ENCODE data around the gene TFF3. TPM values are rescaled to one million over a fixed set of nuclear protein-coding genes. Genes with fewer than 3 reads are reported as not detected.

Gene TFF3
- polyA plus RNA-seq, 2 donors = 2.3 to 8.6 TPM

- 83 to 86% methylated on average over 29 of the region's 29 CpGs for WGBS, 2 donors
- Histone ChIP-seq H3K27ac (ENCODE audit: low read depth in 2 of 2, low read length in 1 of 2) (no peak overlapping the region), H3K9me3 (ENCODE audit: control insufficient read depth in 2 of 2, insufficient read depth in 1 of 2, low read depth in 1 of 2, low read length in 1 of 2) (no peaks in the 10 kb centered on the region), H3K4me1 (ENCODE audit: control insufficient read depth in 2 of 2, insufficient read depth in 2 of 2, low read length in 1 of 2) (peaks cover 0 to 4% of the 10 kb centered on the region in 2 donors), H3K4me3 (ENCODE audit: low read depth in 1 of 2, low read length in 2 of 2) (no peak overlapping the region), H3K36me3 (ENCODE audit: control insufficient read depth in 2 of 2, insufficient read depth in 2 of 2, low read length in 1 of 2) (peaks cover 0 to 2% of the 10 kb centered on the region in 2 donors), H3K27me3 (ENCODE audit: control insufficient read depth in 1 of 2, insufficient read depth in 2 of 2, low read length in 2 of 2) (no peaks in the 10 kb centered on the region)
These were observed 42.1 kb downstream of the TFF3 start for GRCh38 chr21:42272984-42273600.

DNA sequence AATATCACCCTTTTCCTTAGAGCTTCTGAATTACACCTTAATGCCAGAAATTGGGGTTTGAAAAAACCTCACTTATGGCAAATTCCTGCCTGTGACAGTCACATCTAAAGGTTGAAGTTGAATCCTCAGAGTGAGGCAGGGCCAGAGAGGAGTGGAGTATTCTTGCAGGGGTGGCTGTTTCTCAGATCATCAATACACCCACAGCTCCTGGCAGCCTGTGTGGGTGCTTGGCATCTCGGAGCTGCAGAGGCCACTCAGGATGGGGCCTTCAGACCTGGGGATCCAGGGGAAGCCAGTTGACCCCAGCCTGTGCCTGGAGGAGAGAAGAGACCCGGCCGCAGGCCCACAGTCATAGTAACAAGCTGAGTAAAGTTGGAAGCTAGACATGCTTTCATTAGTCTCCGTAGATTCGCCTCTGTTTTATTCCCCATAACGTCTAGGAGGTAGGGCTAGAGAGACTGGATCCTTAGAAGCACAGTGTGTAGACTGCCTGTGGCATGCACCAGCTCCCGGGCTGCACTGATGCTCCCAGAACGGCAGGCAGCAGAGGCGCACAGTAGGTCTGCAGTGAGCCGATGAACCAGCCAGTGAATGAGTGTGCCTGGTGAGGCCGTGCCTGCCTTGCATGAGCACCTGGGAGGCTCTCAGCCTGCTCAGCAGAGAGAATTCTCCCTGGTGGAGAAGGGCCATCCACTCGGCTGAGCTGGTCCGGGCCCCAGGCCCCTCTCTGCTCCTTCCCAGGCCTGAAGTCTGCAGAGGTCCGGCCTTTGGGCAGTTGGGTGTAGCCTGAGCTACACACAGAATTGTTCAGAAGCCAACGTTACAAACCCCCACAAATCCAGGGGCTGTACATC lies 42.9 kb downstream of the TFF3 start:
- Histone ChIP-seq H3K9me3 (ENCODE audit: control insufficient read depth in 2 of 2, insufficient read depth in 1 of 2, low read depth in 1 of 2, low read length in 1 of 2) (no peaks in the 10 kb centered on the region), H3K27ac (ENCODE audit: low read depth in 2 of 2, low read length in 1 of 2) (no peak overlapping the region), H3K27me3 (ENCODE audit: control insufficient read depth in 1 of 2, insufficient read depth in 2 of 2, low read length in 2 of 2) (no peaks in the 10 kb centered on the region), H3K4me3 (ENCODE audit: low read depth in 1 of 2, low read length in 2 of 2) (no peak overlapping the region), H3K36me3 (ENCODE audit: control insufficient read depth in 2 of 2, insufficient read depth in 2 of 2, low read length in 1 of 2) (peaks cover 0 to 2% of the 10 kb centered on the region in 2 donors), H3K4me1 (ENCODE audit: control insufficient read depth in 2 of 2, insufficient read depth in 2 of 2, low read length in 1 of 2) (peaks cover 0 to 4% of the 10 kb centered on the region in 2 donors)
- 89 to 91% methylated on average over 15 of the region's 15 CpGs for WGBS, 2 donors

DNA sequence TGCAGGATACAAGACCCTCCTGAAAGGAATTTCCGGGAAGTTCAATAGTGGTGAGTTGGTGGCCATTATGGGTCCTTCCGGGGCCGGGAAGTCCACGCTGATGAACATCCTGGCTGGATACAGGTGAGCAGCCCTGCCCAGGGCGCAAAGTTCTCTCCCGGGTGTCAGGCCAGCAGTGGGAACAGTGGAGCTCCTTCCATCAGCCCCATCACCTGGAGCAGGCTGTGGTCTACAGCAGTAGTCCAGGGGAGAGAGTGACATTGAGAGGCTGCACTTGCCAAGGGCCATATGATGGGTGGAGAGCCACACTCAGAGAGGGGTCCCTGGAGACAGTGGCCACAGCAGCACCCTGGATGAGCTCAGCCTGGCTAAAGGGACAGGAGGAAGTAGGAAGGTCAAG lies 44.1 kb downstream of the TFF3 start:
- no peaks in the 10 kb centered on the region for H3K27me3 ChIP-seq (ENCODE audit: control insufficient read depth in 1 of 2, insufficient read depth in 2 of 2, low read length in 2 of 2)
- H3K36me3 ChIP-seq (ENCODE audit: control insufficient read depth in 2 of 2, insufficient read depth in 2 of 2, low read length in 1 of 2) = no peaks in the 10 kb centered on the region
- 97 to 98% methylated on average over 6 of the region's 6 CpGs for WGBS, 2 donors

DNA sequence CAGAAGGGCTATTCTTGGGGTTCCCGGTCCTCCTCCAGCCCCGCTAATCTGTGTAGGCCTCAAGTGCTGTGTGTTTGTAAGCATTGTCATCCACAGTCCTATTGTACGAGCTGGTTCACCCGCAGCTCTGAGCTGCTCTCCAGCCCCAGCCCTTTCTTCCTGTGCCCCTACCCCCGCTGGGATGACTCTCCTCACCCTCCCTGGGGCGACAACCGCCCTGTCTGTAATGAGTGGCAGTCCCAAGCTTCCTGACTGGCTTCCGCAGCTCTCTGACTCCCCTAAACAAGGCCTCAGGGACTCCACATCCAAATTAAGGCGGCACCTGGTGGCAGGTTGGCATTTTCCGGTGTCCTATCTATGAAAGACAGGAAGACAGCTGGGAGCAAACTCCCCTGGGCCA lies 45.8 kb downstream of the TFF3 start:
- Histone ChIP-seq H3K36me3 (ENCODE audit: control insufficient read depth in 2 of 2, insufficient read depth in 2 of 2, low read length in 1 of 2) (peaks cover 0 to 2% of the 10 kb centered on the region in 2 donors), H3K4me1 (ENCODE audit: control insufficient read depth in 2 of 2, insufficient read depth in 2 of 2, low read length in 1 of 2) (peaks cover 0 to 2% of the 10 kb centered on the region in 2 donors), H3K4me3 (ENCODE audit: low read depth in 1 of 2, low read length in 2 of 2) (no peak overlapping the region), H3K9me3 (ENCODE audit: control insufficient read depth in 2 of 2, insufficient read depth in 1 of 2, low read depth in 1 of 2, low read length in 1 of 2) (no peaks in the 10 kb centered on the region), H3K27me3 (ENCODE audit: control insufficient read depth in 1 of 2, insufficient read depth in 2 of 2, low read length in 2 of 2) (no peaks in the 10 kb centered on the region), H3K27ac (ENCODE audit: low read depth in 2 of 2, low read length in 1 of 2) (no peak overlapping the region)
- 83 to 87% methylated on average over 10 of the region's 10 CpGs for WGBS, 2 donors

More for the DNA sequence above, 44.1 kb downstream of the TFF3 start:
- no peaks in the 10 kb centered on the region for H3K4me1 ChIP-seq (ENCODE audit: control insufficient read depth in 2 of 2, insufficient read depth in 2 of 2, low read length in 1 of 2)
- H3K9me3 ChIP-seq (ENCODE audit: control insufficient read depth in 2 of 2, insufficient read depth in 1 of 2, low read depth in 1 of 2, low read length in 1 of 2) = no peaks in the 10 kb centered on the region
- no peak overlapping the region for H3K4me3 ChIP-seq (ENCODE audit: low read depth in 1 of 2, low read length in 2 of 2)
- no peak overlapping the region for H3K27ac ChIP-seq (ENCODE audit: low read depth in 2 of 2, low read length in 1 of 2)

- no peak overlapping the region for H3K27ac ChIP-seq (ENCODE audit: low read depth in 2 of 2, low read length in 1 of 2)
- 77 to 80% methylated on average over 7 of the region's 7 CpGs for WGBS, 2 donors
These were observed 48.1 kb downstream of the TFF3 start for GRCh38 chr21:42266971-42267556.

GRCh38 chr21:42265231-42265812 lies 49.9 kb downstream of the TFF3 start:
- Histone ChIP-seq H3K27me3 (ENCODE audit: control insufficient read depth in 1 of 2, insufficient read depth in 2 of 2, low read length in 2 of 2) (no peaks in the 10 kb centered on the region), H3K4me3 (ENCODE audit: low read depth in 1 of 2, low read length in 2 of 2) (no peak overlapping the region), H3K4me1 (ENCODE audit: control insufficient read depth in 2 of 2, insufficient read depth in 2 of 2, low read length in 1 of 2) (peaks cover 4 to 12% of the 10 kb centered on the region in 2 donors), H3K27ac (ENCODE audit: low read depth in 2 of 2, low read length in 1 of 2) (no peak overlapping the region), H3K36me3 (ENCODE audit: control insufficient read depth in 2 of 2, insufficient read depth in 2 of 2, low read length in 1 of 2) (peaks cover 0 to 2% of the 10 kb centered on the region in 2 donors), H3K9me3 (ENCODE audit: control insufficient read depth in 2 of 2, insufficient read depth in 1 of 2, low read depth in 1 of 2, low read length in 1 of 2) (no peaks in the 10 kb centered on the region)
- WGBS, 2 donors = 72 to 80% methylated on average over 11 to 12 of the region's 12 CpGs

More at GRCh38 chr21:42266971-42267556, 48.1 kb downstream of the TFF3 start:
- Histone ChIP-seq H3K27me3 (ENCODE audit: control insufficient read depth in 1 of 2, insufficient read depth in 2 of 2, low read length in 2 of 2) (no peaks in the 10 kb centered on the region), H3K9me3 (ENCODE audit: control insufficient read depth in 2 of 2, insufficient read depth in 1 of 2, low read depth in 1 of 2, low read length in 1 of 2) (no peaks in the 10 kb centered on the region), H3K4me3 (ENCODE audit: low read depth in 1 of 2, low read length in 2 of 2) (no peak overlapping the region), H3K4me1 (ENCODE audit: control insufficient read depth in 2 of 2, insufficient read depth in 2 of 2, low read length in 1 of 2) (peaks cover 4 to 12% of the 10 kb centered on the region in 2 donors), H3K36me3 (ENCODE audit: control insufficient read depth in 2 of 2, insufficient read depth in 2 of 2, low read length in 1 of 2) (peaks cover 0 to 2% of the 10 kb centered on the region in 2 donors)

GRCh38 chr21:42264245-42265195 lies 50.7 kb downstream of the TFF3 start:
- Histone ChIP-seq H3K36me3 (ENCODE audit: control insufficient read depth in 2 of 2, insufficient read depth in 2 of 2, low read length in 1 of 2) (peaks cover 0 to 2% of the 10 kb centered on the region in 2 donors), H3K27me3 (ENCODE audit: control insufficient read depth in 1 of 2, insufficient read depth in 2 of 2, low read length in 2 of 2) (no peaks in the 10 kb centered on the region), H3K4me1 (ENCODE audit: control insufficient read depth in 2 of 2, insufficient read depth in 2 of 2, low read length in 1 of 2) (peaks cover 4 to 12% of the 10 kb centered on the region in 2 donors), H3K9me3 (ENCODE audit: control insufficient read depth in 2 of 2, insufficient read depth in 1 of 2, low read depth in 1 of 2, low read length in 1 of 2) (no peaks in the 10 kb centered on the region), H3K27ac (ENCODE audit: low read depth in 2 of 2, low read length in 1 of 2) (no peak overlapping the region), H3K4me3 (ENCODE audit: low read depth in 1 of 2, low read length in 2 of 2) (no peak overlapping the region)
- WGBS, 2 donors = 77 to 81% methylated on average over 13 of the region's 13 CpGs

- Histone ChIP-seq H3K4me3 (ENCODE audit: low read depth in 1 of 2, low read length in 2 of 2) (no peak overlapping the region), H3K4me1 (ENCODE audit: control insufficient read depth in 2 of 2, insufficient read depth in 2 of 2, low read length in 1 of 2) (peaks cover 4 to 12% of the 10 kb centered on the region in 2 donors), H3K27me3 (ENCODE audit: control insufficient read depth in 1 of 2, insufficient read depth in 2 of 2, low read length in 2 of 2) (no peaks in the 10 kb centered on the region), H3K9me3 (ENCODE audit: control insufficient read depth in 2 of 2, insufficient read depth in 1 of 2, low read depth in 1 of 2, low read length in 1 of 2) (no peaks in the 10 kb centered on the region), H3K36me3 (ENCODE audit: control insufficient read depth in 2 of 2, insufficient read depth in 2 of 2, low read length in 1 of 2) (peaks cover 0 to 2% of the 10 kb centered on the region in 2 donors), H3K27ac (ENCODE audit: low read depth in 2 of 2, low read length in 1 of 2) (peak overlapping the region; percentile 36 to 37)
- WGBS, 2 donors = 52 to 65% methylated on average over 18 of the region's 18 CpGs
These were observed 51.5 kb downstream of the TFF3 start for GRCh38 chr21:42263591-42264131.

Measured in esophagus (tissue), 2 donors.